ENCODE measurements around the gene CD69. TPM values are rescaled to one million over a fixed set of nuclear protein-coding genes. Genes with fewer than 3 reads are reported as not detected.

CD69 gene
- total RNA-seq, 1 donor from 2014 or later, result not detected

DNA sequence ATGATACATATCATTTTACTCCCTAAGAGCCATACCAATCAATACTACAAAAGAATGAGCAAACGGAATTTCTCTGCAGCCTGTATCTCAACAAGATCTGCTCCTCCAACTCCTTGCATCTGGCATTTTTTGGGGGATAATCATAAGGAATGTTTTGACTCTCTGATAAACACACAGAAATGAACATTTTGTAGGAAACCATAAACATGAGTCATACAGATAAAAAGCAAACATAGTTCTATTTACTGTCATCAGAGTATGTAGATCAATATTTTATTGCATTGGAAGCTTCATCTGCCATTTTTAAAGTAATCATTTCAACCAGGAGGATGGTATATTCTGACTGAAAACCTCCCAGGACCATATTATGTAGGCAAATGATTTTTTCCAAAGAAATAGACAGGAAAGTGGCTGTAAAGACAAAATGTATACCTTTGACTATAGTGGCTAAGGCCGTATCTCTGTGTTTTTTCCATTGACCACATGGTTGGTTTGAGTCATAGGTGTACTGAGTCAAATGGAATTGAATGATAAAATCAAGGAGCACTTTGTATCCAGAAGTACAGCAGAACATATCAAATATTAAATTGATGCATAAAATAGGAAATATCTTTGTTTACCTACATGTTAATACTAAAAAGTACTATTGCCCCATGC, 32.4 kb upstream of the CD69 start:
- no peaks in the 10 kb centered on the region for H3K4me1 ChIP-seq
- no peak overlapping the region for H2AFZ ChIP-seq (replicated peaks)
- Mint-ChIP-seq H3K36me3 (no peaks in the 10 kb centered on the region), H3K9me3 (peaks cover 2% of the 10 kb centered on the region), H3K27ac (no peak overlapping the region), H3K4me1 (no peaks in the 10 kb centered on the region), H3K4me3 (no peak overlapping the region), H3K27me3 (ENCODE audit: insufficient read depth, low read depth) (peaks cover 4% of the 10 kb centered on the region)
- H3K9me3 ChIP-seq (ENCODE audit: low read depth), result no peaks in the 10 kb centered on the region
- H3K27me3 ChIP-seq, result no peaks in the 10 kb centered on the region
- no peak overlapping the region for H3K4me2 ChIP-seq
- no peak overlapping the region for H3K4me3 ChIP-seq
- H3K36me3 ChIP-seq, result no peaks in the 10 kb centered on the region
- no peak for TF ChIP-seq EZH2phosphoT487 (IDR thresholded peaks at IDR 0.05)
- no peak for TF ChIP-seq EZH2 (IDR thresholded peaks at IDR 0.05)
- no peak for TF ChIP-seq CTCF (IDR thresholded peaks at IDR 0.05)
- H3K9ac ChIP-seq, result no peak overlapping the region
- H3K79me2 ChIP-seq (ENCODE audit: low read depth), result no peaks in the 10 kb centered on the region
- H3K27ac ChIP-seq, result no peak overlapping the region
- no peaks in the 10 kb centered on the region for H4K20me1 ChIP-seq (ENCODE audit: low read depth)
- no peak for DNase-seq (ENCODE audit: low spot score)
- H3F3A ChIP-seq (ENCODE audit: low read depth), result no peaks in the 10 kb centered on the region

DNA sequence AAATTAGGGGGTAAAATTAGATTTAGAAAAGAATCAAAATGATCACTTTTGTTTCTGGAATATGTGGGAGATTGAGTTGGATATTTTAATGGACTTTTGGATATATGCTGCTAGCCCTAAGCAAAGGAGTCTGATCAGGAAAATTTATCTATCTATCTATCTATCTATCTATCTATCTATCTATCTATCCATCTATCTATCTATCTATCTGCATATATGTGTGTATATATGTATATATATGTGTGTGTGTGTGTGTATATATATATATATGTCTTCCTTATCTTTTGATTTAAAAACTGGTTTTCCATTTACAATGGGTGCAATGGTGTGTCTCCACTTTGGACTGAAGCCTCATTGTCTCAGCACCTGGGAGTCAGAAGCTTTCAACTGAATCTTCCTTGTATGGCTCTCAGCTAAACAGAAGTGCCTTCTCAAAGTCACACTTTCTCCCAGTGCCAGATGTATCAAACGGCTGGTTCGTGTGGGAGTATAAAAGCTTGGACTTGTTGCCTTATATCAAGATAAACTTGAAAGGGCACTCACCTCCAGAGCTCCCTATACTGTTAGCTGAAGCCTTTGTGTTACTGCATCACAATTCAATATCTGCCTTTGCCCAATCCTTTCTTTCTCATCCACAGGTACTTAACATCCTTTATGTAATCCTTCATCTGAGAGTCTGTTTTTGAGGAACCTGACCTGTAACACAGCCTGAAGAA, 31.6 kb upstream of the CD69 start:
- Histone ChIP-seq H3K79me2 (ENCODE audit: low read depth) (no peaks in the 10 kb centered on the region), H3K4me1 (peaks cover under 1% of the 10 kb centered on the region), H3K27me3 (no peaks in the 10 kb centered on the region), H3K4me2 (no peak overlapping the region), H3F3A (ENCODE audit: low read depth) (no peaks in the 10 kb centered on the region), H3K4me3 (no peak overlapping the region), H3K9ac (no peak overlapping the region), H3K9me3 (ENCODE audit: low read depth) (no peaks in the 10 kb centered on the region), H3K27ac (no peak overlapping the region), H3K36me3 (no peaks in the 10 kb centered on the region), H2AFZ (replicated peaks) (no peak overlapping the region), H4K20me1 (ENCODE audit: low read depth) (no peaks in the 10 kb centered on the region)
- peaks cover 4% of the 10 kb centered on the region for H3K27me3 Mint-ChIP-seq (ENCODE audit: insufficient read depth, low read depth)
- no peaks in the 10 kb centered on the region for H3K36me3 Mint-ChIP-seq
- no peak for DNase-seq (ENCODE audit: low spot score)
- H3K9me3 Mint-ChIP-seq, result peaks cover 2% of the 10 kb centered on the region
- no peaks in the 10 kb centered on the region for H3K4me1 Mint-ChIP-seq
- no peak overlapping the region for H3K27ac Mint-ChIP-seq
- TF ChIP-seq EZH2 (IDR thresholded peaks at IDR 0.05) (no peak), EZH2phosphoT487 (IDR thresholded peaks at IDR 0.05) (no peak), CTCF (IDR thresholded peaks at IDR 0.05) (no peak)
- H3K4me3 Mint-ChIP-seq, result no peak overlapping the region

DNA sequence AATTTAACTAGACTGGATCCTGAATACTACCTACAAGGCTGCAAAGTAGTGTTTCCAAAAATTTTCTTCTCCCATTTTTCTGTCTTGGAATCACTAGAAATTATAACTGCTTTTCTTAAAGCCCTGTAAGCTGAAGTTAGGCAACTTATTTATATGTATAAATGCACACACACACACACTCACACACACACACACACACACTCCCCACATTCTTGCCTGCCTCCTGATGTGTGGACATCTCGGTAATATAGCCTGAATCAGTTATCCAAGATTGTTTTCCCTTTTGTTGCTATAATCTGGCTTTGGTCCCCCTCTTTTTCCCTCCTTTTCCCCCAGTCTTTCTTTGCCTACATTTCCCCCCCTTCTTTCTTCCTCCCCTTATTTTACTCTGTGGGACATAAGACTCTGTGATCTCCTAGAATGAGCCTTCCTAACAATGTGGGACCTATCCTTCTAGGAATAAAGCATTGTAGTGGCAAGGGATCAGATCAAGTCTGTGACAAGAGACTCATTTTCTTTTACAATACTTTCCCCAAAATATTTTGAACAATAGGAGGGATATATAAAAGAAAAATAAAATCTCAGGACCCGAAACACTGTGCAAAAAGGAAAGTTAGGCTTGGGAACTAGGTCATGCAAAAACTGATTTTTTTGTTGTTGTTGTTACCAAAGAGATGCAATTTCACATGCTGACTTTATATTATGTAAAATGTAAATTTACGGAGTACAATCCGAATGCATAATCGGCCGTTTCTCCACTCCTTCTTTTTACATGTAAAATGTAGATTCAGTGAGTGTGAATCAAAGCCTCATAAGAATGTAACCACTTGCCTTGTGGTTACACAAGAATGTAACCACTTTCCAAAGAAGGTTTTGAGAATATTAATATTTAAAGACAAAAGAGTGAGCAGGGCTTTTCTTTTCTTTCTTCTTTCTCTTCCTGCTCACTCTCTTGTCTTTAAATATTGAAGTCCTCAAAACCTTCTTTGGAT, 26.3 kb upstream of the CD69 start:
- no peak overlapping the region for H3K4me3 Mint-ChIP-seq
- Histone ChIP-seq H3K9ac (no peak overlapping the region), H3K4me2 (peak overlapping the region; percentile 1), H3K36me3 (no peaks in the 10 kb centered on the region), H3K27ac (no peak overlapping the region), H3K9me3 (ENCODE audit: low read depth) (no peaks in the 10 kb centered on the region), H3K27me3 (no peaks in the 10 kb centered on the region), H3K4me1 (peaks cover 12% of the 10 kb centered on the region), H3K79me2 (ENCODE audit: low read depth) (no peaks in the 10 kb centered on the region), H4K20me1 (ENCODE audit: low read depth) (no peaks in the 10 kb centered on the region), H3F3A (ENCODE audit: low read depth) (no peaks in the 10 kb centered on the region), H3K4me3 (no peak overlapping the region), H2AFZ (replicated peaks) (no peak overlapping the region)
- TF ChIP-seq EZH2 (IDR thresholded peaks at IDR 0.05) (no peak), EZH2phosphoT487 (IDR thresholded peaks at IDR 0.05) (no peak), CTCF (IDR thresholded peaks at IDR 0.05) (no peak)
- H3K36me3 Mint-ChIP-seq, result no peaks in the 10 kb centered on the region
- DNase-seq (ENCODE audit: low spot score), result peak; percentile 14
- peaks cover 8% of the 10 kb centered on the region for H3K4me1 Mint-ChIP-seq
- peaks cover 4% of the 10 kb centered on the region for H3K27me3 Mint-ChIP-seq (ENCODE audit: insufficient read depth, low read depth)
- no peak overlapping the region for H3K27ac Mint-ChIP-seq
- H3K9me3 Mint-ChIP-seq, result peaks cover 2% of the 10 kb centered on the region

Data from neural progenitor cell (in vitro differentiated cells).